NCI-H146 (cell line): ENCODE results near the gene ELOVL2.
"Not testable (repeated sequence)": the region's sequence is repeated elsewhere in the genome, so short reads cannot be mapped to it uniquely, and the experiment has no call there.

Source experiments
- DNase-seq: peaks from one replicate; lab custom pipeline; 2025; lab: John Stamatoyannopoulos, UW

The ELOVL2 gene, protein sequence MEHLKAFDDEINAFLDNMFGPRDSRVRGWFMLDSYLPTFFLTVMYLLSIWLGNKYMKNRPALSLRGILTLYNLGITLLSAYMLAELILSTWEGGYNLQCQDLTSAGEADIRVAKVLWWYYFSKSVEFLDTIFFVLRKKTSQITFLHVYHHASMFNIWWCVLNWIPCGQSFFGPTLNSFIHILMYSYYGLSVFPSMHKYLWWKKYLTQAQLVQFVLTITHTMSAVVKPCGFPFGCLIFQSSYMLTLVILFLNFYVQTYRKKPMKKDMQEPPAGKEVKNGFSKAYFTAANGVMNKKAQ

DNA sequence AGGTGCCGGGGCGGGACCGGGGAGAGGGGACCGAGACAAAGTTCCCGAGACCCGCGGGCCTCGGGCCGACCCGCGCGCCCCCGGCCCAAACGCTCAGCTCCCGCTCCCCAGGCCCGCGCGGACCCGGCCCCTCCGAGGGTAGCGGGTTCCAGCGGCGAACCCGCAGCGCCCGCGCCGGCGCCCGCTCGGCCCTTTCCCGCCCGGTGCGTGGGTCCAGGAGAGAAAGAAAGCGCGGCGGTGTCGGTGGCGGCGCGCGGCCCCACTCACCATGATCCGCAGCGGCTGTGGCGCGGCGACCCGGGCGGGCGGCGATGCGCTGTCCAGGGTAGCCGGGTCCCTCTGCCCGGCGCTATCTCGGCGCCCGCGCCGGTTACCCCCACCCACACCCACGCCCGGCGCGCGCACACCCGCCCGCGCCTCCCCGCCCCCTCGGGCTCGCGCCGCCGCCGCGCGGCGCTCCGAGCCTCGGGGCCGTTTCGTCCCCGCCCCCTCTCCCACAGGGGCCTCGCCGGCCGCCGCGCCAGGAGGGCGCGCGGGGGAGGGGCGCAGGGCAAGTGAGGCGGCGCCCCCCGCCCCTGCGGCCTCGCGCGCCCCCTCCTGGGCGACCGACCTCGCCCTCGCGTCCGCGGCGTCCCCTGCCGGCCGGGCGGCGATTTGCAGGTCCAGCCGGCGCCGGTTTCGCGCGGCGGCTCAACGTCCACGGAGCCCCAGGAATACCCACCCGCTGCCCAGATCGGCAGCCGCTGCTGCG is at the start of gene ELOVL2:
Gene ELOVL2, minus strand, starts transcription at position 345 of the 751 bp plus-strand sequence. Its CDS starts 75 bp downstream, at position 270.
- DNase-seq, result peak; percentile 76

DNA sequence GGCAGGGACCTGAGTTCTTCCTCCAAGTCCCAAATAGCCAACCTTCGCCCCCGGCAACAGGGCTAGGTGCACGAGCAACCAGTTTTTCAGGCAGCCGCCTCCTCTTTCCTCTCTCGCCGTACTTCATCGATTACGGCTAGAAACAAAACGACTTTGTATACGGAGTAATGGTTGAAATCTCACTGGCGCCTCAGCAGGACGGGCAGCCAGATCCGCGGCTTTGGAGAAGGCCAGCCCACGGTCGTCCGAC is 49.2 kb upstream of the ELOVL2 start:
- no peak for DNase-seq

DNA sequence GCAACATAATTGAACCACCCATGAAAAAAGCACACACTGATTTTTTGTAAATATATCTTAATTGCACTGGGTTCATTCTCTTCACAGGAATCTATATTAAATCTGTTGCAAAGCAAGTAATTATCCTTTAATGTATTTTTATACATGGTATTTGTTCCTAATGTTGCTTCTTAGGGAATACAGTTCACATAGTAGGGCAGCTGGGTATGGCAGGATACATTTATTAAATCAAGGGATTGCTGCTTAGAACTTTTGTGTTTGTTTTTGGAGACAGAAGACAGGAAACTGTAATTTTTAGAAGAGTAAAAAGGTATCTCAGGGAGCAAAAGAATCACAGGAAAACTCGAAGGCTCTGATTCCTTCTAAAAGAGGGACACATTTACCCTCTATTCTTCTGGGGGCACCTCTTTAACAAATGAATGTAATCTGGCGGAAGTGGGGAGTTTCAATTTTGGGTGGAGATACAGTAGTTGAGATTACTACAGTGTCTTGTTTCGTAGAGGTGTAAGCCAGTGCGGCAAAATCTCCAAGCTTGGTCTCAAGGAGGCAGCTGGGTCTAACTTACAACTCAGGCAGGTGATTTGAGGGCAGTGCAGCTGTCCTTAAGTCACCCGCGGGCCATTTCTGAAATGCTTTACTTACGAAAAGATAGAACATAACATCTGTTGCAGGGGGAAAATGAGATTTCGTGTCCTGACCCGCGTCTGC is 48.7 kb upstream of the ELOVL2 start:
- DNase-seq, result peak; percentile 74

DNA sequence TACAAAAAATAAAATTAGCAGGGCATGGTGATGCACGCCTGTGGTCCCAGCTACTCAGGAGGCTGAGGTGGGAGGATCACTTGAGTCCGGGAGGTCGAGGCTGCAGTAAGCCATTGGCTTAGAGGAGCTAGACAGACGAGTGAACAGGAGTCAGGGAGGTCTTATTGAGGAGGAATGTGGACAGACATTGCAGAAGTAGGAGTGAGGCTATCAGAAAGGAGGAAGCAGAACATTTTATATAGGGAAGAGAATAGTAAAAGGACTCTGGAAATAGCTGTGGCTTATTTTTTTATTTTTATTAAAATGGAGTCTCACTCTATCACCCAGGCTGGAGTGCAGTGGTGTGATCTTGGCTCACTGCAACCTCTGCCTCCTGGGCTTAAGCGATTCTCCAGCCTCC is 47.0 kb upstream of the ELOVL2 start:
- not testable (repeated sequence) for DNase-seq

DNA sequence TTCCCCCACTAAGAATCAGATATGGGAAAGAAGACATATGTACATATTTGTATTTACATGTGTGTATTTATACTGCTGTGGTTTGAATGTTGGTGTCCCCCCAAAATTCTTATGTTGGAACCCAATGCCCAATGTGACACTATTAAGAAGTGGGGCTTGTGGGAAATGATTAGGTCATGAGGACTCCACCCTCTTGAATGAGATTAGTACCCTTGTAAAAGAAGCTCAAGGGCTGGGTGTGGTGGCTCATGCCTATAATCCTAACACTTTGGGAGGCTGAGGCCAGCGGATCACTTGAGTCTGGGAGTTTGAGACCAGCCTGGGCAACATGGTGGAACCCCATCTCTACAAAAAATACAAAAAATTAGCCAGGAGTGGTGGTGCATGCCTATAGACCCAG is 45.6 kb upstream of the ELOVL2 start:
- DNase-seq, result no peak

DNA sequence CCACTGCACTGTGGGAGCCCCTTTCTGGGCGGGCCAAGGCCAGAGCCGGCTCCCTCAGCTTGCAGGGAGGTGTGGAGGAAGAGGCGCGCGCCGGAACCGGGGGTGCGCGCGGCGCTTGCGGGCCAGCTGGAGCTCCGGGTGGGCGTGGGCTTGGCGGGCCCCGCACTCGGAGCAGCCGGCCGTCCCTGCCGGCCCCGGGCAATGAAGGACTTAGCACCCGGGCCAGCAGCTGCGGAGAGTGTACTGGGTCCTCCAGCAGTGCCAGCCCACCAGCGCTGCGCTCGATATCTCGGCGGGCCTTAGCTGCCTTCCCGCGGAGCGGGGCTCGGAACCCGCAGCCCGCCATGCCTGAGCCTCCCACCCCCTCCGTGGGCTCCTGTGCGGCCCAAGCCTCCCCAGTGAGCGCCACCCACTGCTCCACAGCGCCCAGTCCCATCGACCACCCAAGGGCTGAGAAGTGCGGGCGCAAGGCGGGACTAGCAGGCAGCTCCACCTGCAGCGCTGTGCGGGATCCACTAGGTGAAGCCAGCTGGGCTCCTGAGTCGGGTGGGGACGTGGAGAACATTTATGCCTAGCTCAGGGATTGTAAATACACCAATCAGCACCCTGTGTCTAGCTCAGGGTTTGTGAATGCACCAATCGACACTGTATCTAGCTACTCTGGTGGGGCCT is 43.2 kb upstream of the ELOVL2 start:
- DNase-seq, result not testable (repeated sequence)

DNA sequence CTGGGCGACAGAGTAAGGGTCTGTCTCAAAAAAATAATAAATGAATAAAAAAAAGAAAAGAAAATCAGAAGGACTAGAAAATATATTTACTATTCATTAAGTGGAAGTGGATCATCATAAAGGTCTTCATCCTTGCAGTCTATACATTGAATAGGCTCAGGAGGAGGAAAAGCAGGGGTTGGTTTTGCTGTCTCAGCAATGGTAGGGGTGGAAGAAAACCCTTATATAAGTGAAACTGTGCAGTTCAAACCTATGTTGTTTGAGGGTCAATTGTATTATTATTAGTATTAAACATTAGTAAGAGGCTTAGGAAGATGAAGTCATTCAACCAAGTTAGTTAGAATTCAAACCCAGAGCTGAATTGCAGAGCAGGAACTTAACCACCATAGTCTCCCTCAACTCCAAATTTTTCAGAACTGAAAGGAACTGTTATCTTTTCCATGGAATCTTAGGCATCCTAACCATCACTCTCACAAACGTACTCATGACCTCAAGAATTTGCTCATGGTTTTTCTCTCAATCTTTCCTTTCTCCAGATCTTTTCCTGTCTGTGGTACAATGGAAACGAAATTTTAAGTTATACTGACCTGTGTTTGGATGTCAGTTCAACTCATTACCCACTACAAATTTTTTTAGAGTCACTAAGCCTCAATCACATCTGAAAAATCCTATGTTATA is 41.8 kb upstream of the ELOVL2 start:
- DNase-seq, result no peak

DNA sequence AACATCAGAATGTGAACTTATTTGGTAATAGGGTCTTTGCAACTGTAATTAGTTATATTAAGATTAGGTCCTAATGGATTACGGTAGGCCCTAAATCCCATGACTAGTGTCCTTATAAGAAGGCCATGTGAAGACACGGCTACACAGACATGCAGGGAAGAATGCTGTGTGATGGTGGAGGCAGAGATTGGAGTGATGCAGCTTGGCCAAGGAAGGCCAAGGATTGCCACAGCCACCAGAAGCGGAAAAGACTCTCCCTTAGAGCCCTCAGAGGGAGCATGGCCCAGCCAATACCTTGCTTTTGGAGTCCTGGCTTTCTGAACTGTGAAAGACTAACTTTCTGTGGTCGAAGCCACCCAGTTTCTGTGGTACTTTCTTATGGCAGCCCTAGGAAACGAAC is 39.9 kb upstream of the ELOVL2 start:
- DNase-seq, result no peak

DNA sequence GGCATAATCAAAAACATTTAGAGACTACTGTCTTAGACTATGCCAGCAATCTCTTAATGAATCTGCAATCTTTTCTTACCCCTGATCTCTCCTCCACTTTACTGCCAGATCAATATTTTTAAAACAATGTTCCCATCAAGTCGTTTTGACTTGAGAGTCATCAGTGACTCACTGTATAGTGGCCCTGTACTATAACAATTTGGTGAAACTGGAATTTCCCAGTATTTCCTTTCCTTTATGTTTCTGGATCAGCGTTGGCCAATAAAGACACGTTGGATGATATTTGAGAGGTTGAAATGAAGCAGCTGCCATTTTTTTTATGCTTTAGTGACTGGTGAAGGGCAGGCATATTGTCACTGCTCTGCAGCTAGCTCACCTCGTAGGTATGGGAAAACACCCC is 39.4 kb upstream of the ELOVL2 start:
- no peak for DNase-seq

DNA sequence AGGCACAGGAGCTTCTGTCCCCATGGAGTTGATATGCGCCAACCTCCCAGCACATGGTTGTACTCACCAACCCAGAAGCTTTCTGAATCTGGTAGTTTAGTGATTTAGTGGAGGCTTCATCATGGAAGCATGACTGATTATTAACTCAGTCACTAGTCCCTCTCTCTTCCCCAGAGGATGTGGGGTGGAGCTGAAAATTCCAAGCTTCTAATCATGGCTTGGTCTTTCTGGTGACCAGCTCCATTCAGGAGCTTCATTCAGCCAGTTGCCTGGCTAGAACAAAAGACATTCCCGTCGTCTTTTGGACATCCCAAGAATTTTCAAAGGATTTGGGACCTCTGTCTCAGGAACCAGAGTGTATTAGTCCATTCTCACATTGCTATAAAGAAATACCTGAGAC is 36.2 kb upstream of the ELOVL2 start:
- no peak for DNase-seq

DNA sequence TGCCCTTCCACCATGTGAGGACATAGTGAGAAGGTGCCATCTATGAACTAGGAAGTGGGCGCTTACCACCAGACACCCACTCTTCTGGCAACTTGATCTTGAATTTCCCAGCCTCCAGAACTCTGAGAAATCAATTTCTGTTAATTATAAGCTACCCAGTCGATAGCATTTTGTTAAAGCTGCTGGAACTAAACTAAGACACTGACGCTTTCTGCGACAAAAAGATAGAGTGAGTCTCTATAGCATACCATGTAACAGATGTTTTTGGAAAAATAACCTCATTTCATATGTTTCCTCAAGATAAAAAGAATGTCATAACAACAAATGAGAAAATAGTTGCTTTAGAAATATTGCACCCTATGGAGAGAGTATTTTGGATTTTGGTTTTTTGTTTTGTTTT is 34.2 kb upstream of the ELOVL2 start:
- DNase-seq, result no peak

DNA sequence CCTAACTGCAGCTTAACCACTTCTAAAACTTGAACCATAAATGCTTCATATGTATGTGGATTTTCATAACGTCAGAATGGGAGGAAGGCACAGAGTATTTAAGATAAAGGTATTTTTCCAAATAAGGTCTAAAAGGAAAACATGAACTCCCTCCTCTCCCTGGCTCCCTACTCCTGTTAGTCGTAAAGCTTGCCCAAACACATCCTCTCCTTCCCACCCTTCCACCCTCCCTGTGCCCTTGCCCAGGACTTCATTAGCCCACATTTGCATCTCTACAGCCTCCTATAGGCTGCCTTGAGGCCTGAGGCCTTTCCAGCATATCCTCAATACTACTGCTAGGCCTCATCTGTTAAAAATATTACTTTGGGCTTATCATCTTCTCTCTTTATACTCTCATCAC is 32.4 kb upstream of the ELOVL2 start:
- no peak for DNase-seq

DNA sequence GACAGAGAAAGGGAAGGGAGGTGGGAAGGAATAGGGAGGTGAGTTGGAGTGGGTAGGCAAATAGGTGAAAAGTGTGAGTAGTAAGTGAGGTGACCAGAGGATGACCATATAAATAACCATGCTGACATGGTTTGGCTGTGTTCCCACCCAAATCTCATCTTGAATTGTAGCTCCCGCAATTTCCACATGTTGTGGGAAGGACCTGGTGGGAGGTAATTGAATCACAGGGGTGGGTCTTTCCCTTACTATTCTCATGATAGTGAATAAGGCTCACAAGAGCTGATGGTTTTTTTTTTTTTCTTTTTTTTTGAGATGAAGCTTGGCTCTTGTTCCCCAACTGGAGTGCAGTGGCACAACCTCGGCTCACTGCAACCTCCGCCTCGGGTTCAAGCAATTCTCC is 28.0 kb upstream of the ELOVL2 start:
- no peak for DNase-seq

DNA sequence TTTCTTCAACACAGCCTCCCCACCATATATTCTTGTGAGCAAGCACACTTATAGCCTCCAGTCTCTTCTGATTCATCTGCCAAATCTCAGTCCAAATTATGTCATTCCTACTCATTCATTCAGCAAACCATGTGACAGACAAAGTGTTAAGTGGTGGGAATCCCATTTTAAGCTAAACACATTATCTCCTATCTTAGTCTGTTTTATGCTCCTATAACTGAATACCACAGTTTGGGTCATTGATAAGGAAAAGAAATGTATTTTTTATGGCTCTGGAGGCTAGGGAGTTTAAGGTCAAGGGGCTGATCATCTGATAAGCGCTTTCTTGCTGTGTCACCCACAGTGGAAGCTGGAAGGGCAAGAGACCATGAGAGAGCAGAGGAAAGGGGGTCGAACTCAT is 25.7 kb upstream of the ELOVL2 start:
- no peak for DNase-seq

DNA sequence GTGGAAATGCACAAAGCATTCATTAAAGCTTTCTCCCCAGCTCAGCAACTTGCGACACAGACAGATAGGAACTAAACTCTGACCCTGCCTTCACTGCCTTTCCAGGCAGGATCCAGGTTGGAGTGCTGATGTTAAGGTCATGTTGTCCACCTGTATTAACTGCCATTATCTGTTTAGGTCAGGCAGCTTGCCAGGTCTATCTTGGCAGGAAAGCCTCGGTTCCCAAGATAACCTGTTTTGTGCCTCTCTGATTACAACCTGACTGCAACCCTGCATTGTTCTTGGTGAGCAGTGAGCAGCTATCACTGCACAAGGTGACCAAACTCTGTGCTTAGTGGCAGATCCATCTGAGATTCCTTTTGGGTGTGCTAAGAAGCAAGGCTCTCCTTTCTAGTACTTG is 23.2 kb upstream of the ELOVL2 start:
- DNase-seq, result peak; percentile 62

DNA sequence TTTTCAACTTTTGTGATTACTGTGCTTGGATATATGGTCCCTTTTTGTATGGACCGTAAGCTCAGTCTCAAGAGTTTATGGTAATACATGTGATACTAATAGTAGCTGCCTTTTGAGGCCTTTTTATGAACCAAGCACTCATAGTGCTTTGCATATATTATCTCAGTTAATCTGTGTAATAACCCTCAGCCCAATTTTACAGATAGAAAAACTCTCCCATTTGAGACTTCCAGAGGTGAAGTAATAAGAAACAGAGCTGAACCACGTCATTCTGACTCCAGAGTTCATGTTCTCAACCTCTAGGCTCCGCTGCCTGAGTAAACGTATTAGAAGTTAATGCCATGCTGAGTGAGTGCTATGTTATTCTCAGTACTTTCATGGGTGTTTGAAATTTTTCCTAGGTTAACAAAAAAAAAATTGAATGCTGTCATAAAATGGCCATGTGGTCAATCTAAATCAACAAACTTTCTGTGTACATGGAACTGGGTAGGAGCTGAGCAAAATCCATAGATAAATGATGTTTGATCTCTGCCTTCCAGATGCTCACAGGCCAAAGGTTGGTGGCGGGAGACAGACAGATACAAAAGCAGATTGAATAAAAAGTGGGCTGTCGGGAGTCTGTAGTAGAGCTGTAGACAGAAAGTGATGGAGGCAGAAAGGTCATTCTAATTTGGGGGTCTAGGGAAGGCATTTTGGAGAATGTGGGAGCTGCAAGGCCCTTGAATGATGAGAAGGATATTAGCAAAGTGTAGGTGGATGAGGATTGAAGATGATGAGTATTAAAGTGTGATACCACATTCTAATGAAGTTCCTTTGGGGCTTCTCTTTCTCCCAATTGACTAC is 22.6 kb upstream of the ELOVL2 start:
- DNase-seq, result no peak

DNA sequence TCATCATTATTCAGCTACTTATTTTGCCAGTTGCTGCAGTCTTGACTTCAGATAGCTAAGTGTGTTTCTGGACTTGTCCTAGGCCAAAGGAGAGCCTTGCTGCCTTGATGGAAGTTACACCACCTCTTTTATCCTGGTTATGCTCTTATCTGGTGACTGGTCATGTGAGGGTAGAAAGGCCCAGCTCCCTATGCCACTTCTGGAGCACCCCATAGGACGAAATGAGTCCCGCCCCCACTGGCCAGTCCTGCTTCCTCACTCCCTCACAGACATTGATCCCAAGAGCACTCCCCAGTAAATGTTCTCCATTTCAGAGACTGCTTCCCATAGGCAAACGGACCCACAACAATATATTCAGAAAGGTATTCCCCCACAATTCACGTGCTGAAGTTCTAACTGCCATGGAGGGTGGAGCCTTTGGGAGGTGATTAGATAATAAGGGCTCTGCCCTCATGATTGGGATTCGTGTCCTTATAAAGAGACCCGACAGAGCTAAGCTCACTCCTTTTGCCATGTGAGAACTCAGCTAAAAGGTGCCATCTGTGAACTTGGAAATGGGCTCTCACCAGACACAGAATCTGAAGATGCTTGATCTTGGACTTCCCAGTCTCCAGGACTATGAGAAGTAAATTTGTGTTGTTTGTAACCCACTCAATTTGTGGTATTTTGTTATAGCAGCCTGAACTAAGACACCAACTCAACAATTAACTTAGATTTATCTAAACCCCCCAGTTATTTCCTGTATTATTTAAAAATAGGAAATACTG is 21.5 kb upstream of the ELOVL2 start:
- DNase-seq, result no peak

DNA sequence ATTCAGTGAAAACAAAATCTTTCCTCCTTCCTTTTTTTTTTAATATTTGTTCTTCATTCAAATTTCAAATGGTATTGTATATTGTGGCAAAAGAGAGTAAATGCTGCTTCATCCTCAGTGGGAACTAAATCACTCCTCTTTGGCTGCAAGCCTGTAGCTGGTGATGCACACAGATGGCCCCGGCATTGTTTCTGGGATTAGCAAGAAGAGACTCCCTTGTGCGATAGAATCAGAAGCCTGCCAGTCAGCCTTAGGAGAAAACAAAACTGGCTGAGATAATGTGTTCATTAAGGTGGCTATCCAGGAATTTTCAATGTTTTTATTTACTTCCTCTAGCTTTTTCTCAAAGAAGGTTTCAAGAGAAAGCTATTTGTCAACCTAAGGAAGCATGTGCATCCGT is 20.7 kb upstream of the ELOVL2 start:
- DNase-seq, result no peak

DNA sequence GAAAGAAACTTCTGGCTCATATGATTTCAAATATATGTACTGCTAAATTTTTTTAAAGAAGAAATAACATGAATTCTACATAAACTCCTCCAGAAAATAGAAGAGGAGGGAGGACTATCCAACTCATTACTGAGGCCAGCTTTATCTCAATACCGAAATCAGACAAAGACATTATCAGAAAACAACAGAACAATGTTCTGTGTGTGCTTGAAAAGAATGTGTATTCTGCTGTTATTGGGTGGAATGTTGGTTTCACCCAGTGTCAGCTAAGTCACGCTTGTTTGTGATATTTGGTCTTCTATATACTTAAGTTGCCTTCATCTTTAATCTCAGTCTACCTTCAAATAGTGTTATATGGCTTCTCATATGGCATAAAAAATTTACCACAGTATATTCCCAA is 18.6 kb upstream of the ELOVL2 start:
- DNase-seq, result no peak

DNA sequence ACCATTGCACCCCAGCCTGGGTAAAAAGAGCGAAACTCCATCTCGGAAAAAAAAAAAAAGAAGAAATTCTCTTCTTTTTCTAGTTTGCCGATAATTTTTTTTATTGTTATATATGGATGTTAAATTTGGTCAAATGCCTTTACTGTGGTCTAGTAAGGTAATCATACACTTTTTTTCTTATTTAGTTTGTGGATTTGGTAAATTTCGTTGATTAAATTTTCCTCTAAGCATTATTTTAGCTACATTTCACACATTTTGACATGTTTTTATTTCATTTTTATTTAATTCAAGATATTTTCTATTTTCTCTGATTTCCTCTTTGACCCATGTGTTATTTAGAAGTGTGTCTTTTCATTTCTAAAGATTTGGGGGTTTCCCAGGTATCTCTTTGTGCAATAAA is 18.0 kb upstream of the ELOVL2 start:
- no peak for DNase-seq

DNA sequence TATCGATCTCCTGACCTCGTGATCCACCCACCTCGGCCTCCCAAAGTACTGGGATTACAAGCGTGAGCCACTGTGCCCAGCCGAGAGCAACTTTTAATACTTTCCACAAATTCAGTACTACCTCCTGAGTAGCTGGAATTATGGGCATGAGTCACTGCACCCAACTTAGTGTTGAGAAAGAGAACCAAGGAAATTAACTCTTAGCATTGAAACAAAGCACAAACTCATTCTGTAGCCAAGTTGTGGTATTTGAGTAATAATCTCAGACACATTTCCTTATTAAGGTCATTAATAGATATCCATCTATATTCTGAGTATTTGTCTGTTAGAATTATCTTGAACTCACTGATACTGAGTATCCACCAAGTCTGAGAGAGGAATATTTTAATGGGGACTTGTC is 14.3 kb upstream of the ELOVL2 start:
- DNase-seq, result no peak
